Inferior parietal cortex (tissue), 1 donor: ENCODE data around the gene RAPGEF3.

Experiments used
- DNase-seq: peaks from one replicate; pipeline ENCODE4 v3.0.0-alpha.2; 2016; ENCODE audit errors: extremely low spot score

Gene RAPGEF3

GRCh38 chr12:47789712-47790489, 31.2 kb upstream of the RAPGEF3 start:
- no peak for DNase-seq

GRCh38 chr12:47789141-47789540, 30.5 kb upstream of the RAPGEF3 start:
- DNase-seq: no peak

GRCh38 chr12:47787596-47788319, 29.1 kb upstream of the RAPGEF3 start:
- no peak for DNase-seq

- DNase-seq: no peak
These were observed 28.1 kb upstream of the RAPGEF3 start for GRCh38 chr12:47786662-47787280.

GRCh38 chr12:47785887-47786661, 27.4 kb upstream of the RAPGEF3 start:
- no peak for DNase-seq

- no peak for DNase-seq
These were observed 26.6 kb upstream of the RAPGEF3 start for GRCh38 chr12:47785036-47785886.

GRCh38 chr12:47783821-47784819, 25.4 kb upstream of the RAPGEF3 start:
- DNase-seq: no peak

GRCh38 chr12:47783024-47783755, 24.5 kb upstream of the RAPGEF3 start:
- DNase-seq: no peak

GRCh38 chr12:47782372-47782770, 23.7 kb upstream of the RAPGEF3 start:
- DNase-seq: no peak

- DNase-seq: no peak
These were observed 23.0 kb upstream of the RAPGEF3 start for GRCh38 chr12:47781479-47782371.

GRCh38 chr12:47779943-47780504, 21.3 kb upstream of the RAPGEF3 start:
- no peak for DNase-seq

GRCh38 chr12:47779301-47779942, 20.7 kb upstream of the RAPGEF3 start:
- peak; percentile 97 for DNase-seq

- no peak for DNase-seq
These were observed 20.2 kb upstream of the RAPGEF3 start for GRCh38 chr12:47778881-47779280.

- peak; percentile 93 for DNase-seq
These were observed 19.3 kb upstream of the RAPGEF3 start for GRCh38 chr12:47777741-47778558.

GRCh38 chr12:47777151-47777550, 18.5 kb upstream of the RAPGEF3 start:
- no peak for DNase-seq

GRCh38 chr12:47776471-47777143, 17.9 kb upstream of the RAPGEF3 start:
- DNase-seq: peak; percentile 56
